CD14-positive monocyte (primary cell): ENCODE results near the gene CCL8. TPM values are rescaled to one million over a fixed set of nuclear protein-coding genes. Genes with fewer than 3 reads are reported as not detected.

Experiments used
- DNase-seq, 3 donors: peaks; one replicate each; pipeline ENCODE4 v3.0.0-alpha.2; 2011 to 2022
- H2AFZ ChIP-seq: 2 replicates; pipeline ENCODE4 v1.6.0; 2012; ENCODE audit warnings: mild to moderate bottlenecking, low read depth, low read length, inconsistent platforms; ENCODE audit not compliant: insufficient read depth, poor library complexity, severe bottlenecking
- H3K27ac ChIP-seq, 2 donors: 1 replicate in 1 of 2; 2 replicates in 1 of 2; pipeline ENCODE4 v1.5.1; 2012 to 2013; ENCODE audit warnings: low read length in 2 of 2, control low read depth in 1 of 2, inconsistent platforms in 1 of 2, low read depth in 1 of 2, mild to moderate bottlenecking in 1 of 2
- H3K27me3 ChIP-seq, 2 donors: one replicate each; pipeline versions ENCODE4 v1.6.0 to v1.6.1; 2011 to 2013; ENCODE audit warnings: low read length in 2 of 2; ENCODE audit not compliant: control insufficient read depth in 2 of 2, insufficient read depth in 2 of 2
- H3K36me3 ChIP-seq, 2 donors: replicated peaks in 1 of 2; 1 replicate in 1 of 2; 2 replicates in 1 of 2; pipeline versions ENCODE4 v1.5.1 to v1.6.1; 2012 to 2013; ENCODE audit warnings: low read length in 2 of 2, control low read depth in 1 of 2, inconsistent platforms in 1 of 2, mild to moderate bottlenecking in 1 of 2; ENCODE audit not compliant: insufficient read depth in 2 of 2, control insufficient read depth in 1 of 2
- H3K4me1 ChIP-seq, 2 donors: 1 replicate in 1 of 2; 2 replicates in 1 of 2; pipeline versions ENCODE4 v1.5.1 to v1.6.1; 2012 to 2013; ENCODE audit warnings: low read length in 2 of 2, control low read depth in 1 of 2, inconsistent platforms in 1 of 2, mild to moderate bottlenecking in 1 of 2, moderate library complexity in 1 of 2; ENCODE audit not compliant: insufficient read depth in 2 of 2, control insufficient read depth in 1 of 2
- H3K4me2 ChIP-seq: replicated peaks from 2 replicates; pipeline ENCODE3; 2012; ENCODE audit warnings: low read length, moderate library complexity, mild to moderate bottlenecking; ENCODE audit not compliant: poor library complexity, severe bottlenecking; ENCODE audit errors: extremely low read depth
- H3K4me3 ChIP-seq, 3 experiments: fragments of 200-600 bp in 1 of 3; sonication (generic) in 1 of 3; replicated peaks in 1 of 3; 1 replicate in 2 of 3; 2 replicates in 1 of 3; pipeline ENCODE4 v1.5.1; 2011 to 2013; ENCODE audit warnings: low read length in 3 of 3, mild to moderate bottlenecking in 3 of 3, control low read depth in 2 of 3, low read depth in 2 of 3, inconsistent platforms in 1 of 3, moderate library complexity in 1 of 3
- H3K79me2 ChIP-seq: 2 replicates; pipeline ENCODE4 v1.6.0; 2012; ENCODE audit warnings: mild to moderate bottlenecking, control low read depth, inconsistent platforms, low read length, moderate library complexity; ENCODE audit not compliant: insufficient read depth
- H3K9ac ChIP-seq: 2 replicates; pipeline ENCODE4 v1.6.0; 2017; ENCODE audit warnings: low read length, mild to moderate bottlenecking; ENCODE audit not compliant: insufficient read depth, poor library complexity, severe bottlenecking
- H3K9me3 ChIP-seq, 2 donors: replicated peaks in 1 of 2; 1 replicate in 1 of 2; 2 replicates in 1 of 2; pipeline versions ENCODE4 v1.5.1 to v1.6.1; 2012 to 2013; ENCODE audit warnings: low read length in 2 of 2, control low read depth in 1 of 2; ENCODE audit not compliant: control insufficient read depth in 1 of 2, insufficient read depth in 1 of 2
- H4K20me1 ChIP-seq: 2 replicates; pipeline ENCODE4 v1.6.0; 2012; ENCODE audit warnings: mild to moderate bottlenecking, low read length, control low read depth, moderate library complexity; ENCODE audit not compliant: insufficient read depth
- H3K27ac Mint-ChIP-seq, 7 donors: one replicate each; pipeline ENCODE4 v1.8.0; 2020; ENCODE audit warnings: mild to moderate bottlenecking in 7 of 7, mixed read lengths in 7 of 7, moderate library complexity in 6 of 7, inconsistent platforms in 2 of 7
- H3K27me3 Mint-ChIP-seq, 3 donors: one replicate each; pipeline ENCODE4 v1.8.0; 2021 to 2022; ENCODE audit warnings: low read depth in 3 of 3, mild to moderate bottlenecking in 3 of 3, mixed read lengths in 3 of 3, moderate library complexity in 3 of 3, inconsistent platforms in 1 of 3
- H3K36me3 Mint-ChIP-seq, 2 donors: one replicate each; pipeline ENCODE4 v1.8.0; 2020; ENCODE audit warnings: mixed read lengths in 2 of 2, inconsistent platforms in 1 of 2, mild to moderate bottlenecking in 1 of 2
- H3K4me1 Mint-ChIP-seq: one replicate; pipeline ENCODE4 v1.8.0; 2020; ENCODE audit warnings: mild to moderate bottlenecking, mixed read lengths
- H3K4me3 Mint-ChIP-seq, 2 donors: one replicate each; pipeline ENCODE4 v1.8.0; 2020; ENCODE audit warnings: mild to moderate bottlenecking in 2 of 2, mixed read lengths in 2 of 2, moderate library complexity in 1 of 2
- H3K9me3 Mint-ChIP-seq, 7 donors: one replicate each; pipeline ENCODE4 v1.8.0; 2020 to 2022; ENCODE audit warnings: mixed read lengths in 7 of 7, mild to moderate bottlenecking in 6 of 7, moderate library complexity in 6 of 7, inconsistent platforms in 2 of 7
- WGBS: methylation state at CpG from one replicate; pipeline ENCODE4 v1.1.5; 2013; ENCODE audit warnings: missing lambda C conversion rate; ENCODE audit not compliant: insufficient coverage; 5-methylcytosine and 5-hydroxymethylcytosine counted together
- intact Hi-C, 2 donors: fragments of 100-400 bp; cut with micrococcal nuclease; formaldehyde crosslinking; loops; one replicate each; pipeline versions ENCODE4 v1.15.0 to v1.15.1; 2023
- polyA plus RNA-seq, 3 donors: library from polyadenylated mRNA; depleted of rRNA in 1 of 3; unstranded in 2 of 3; stranded (reverse) in 1 of 3; fragments of 300-500 nt in 2 of 3; fragments of >200 nt in 1 of 3; fragmentation: Illumina TruSeq in 2 of 3; gene quantifications; 1 replicate in 2 of 3; 2 replicates in 1 of 3; pipeline ENCODE4 v1.2.3, GENCODE V29; 2012 to 2021
- TF ChIP-seq, protein P1 (sequence below): fragments of 200-600 bp; IDR thresholded peaks from one replicate; pipeline ENCODE4 v1.8.0; 2022; ENCODE audit warnings: antibody characterized with exemption, mild to moderate bottlenecking

The CCL8 gene
- polyA plus RNA-seq, 3 donors: 0.17 to 1.3 (median 0.98) TPM

DNA sequence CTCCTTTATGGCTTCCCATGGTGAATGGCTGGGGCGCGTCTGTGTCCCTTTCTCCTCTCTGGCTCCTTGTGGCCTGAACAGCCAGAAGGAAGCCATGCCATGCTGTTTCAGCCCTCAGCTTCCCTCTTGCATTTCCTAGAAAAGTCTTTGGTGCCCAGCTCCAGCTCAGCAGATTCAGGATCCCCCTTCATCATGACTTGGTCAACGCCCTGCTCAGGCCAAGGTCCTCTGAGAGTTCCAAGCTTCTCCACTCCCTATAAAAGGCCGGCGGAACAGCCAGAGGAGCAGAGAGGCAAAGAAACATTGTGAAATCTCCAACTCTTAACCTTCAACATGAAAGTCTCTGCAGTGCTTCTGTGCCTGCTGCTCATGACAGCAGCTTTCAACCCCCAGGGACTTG lies 37.0 kb downstream of the CCL8 start, which contains the start of gene CCL13:
CCL13 (plus strand) TSS at position 287 of the 400 bp plus-strand sequence; CDS start at position 334, 47 bp downstream.
- Histone ChIP-seq H3K9ac (no peak within 1 kb of the TSS), H2AFZ (no peak within 1 kb of the TSS), H3K27ac (no peak within 1 kb of the TSS), H3K4me3 (no peak within 1 kb of the TSS), H3K79me2 (no peaks in the 10 kb centered on the region), H3K4me2 (no peak within 1 kb of the TSS), H3K27me3 (no peaks in the 10 kb centered on the region), H3K9me3 (no peaks in the 10 kb centered on the region), H3K4me1 (peaks cover 5 to 12% of the 10 kb centered on the region in 2 donors), H4K20me1 (no peaks in the 10 kb centered on the region), H3K36me3 (no peaks in the 10 kb centered on the region)
- peaks cover 1 to 2% (median 2%) of the 10 kb centered on the region in 3 donors for H3K27me3 Mint-ChIP-seq
- H3K4me1 Mint-ChIP-seq: peaks cover 16% of the 10 kb centered on the region
- H3K9me3 Mint-ChIP-seq: peaks cover 0 to 5% (median 3%) of the 10 kb centered on the region in 7 donors
- H3K4me3 Mint-ChIP-seq: no peak within 1 kb of the TSS
- H3K36me3 Mint-ChIP-seq: peaks cover 0 to 2% of the 10 kb centered on the region in 2 donors
- intact Hi-C loops: loop anchor here in 1 of 2 donors (5.0 kb wide), 1 partner anchor 34 kb away; no protein-coding TSS in a partner anchor
- no peak for DNase-seq
- 95% methylated on average over 5 of the region's 5 CpGs for WGBS
- TF ChIP-seq, protein P1, sequence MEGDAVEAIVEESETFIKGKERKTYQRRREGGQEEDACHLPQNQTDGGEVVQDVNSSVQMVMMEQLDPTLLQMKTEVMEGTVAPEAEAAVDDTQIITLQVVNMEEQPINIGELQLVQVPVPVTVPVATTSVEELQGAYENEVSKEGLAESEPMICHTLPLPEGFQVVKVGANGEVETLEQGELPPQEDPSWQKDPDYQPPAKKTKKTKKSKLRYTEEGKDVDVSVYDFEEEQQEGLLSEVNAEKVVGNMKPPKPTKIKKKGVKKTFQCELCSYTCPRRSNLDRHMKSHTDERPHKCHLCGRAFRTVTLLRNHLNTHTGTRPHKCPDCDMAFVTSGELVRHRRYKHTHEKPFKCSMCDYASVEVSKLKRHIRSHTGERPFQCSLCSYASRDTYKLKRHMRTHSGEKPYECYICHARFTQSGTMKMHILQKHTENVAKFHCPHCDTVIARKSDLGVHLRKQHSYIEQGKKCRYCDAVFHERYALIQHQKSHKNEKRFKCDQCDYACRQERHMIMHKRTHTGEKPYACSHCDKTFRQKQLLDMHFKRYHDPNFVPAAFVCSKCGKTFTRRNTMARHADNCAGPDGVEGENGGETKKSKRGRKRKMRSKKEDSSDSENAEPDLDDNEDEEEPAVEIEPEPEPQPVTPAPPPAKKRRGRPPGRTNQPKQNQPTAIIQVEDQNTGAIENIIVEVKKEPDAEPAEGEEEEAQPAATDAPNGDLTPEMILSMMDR: no peak
- no peak within 1 kb of the TSS for H3K27ac Mint-ChIP-seq

DNA sequence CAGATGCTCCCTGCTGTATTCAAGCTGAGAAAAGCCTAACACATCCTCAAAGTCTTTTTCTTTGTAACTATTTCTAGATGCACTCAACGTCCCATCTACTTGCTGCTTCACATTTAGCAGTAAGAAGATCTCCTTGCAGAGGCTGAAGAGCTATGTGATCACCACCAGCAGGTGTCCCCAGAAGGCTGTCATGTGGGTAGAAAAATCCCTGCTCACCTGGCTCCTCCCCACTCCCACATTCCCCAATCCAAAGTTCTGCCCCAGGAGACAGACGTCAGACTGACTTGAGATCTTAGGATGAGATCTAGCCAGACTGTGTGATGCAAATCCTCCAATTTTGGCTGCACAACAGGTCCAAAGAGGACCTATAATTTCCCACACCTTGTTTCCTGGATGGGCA lies 38.2 kb downstream of the CCL8 start:
- no peak overlapping the region for H3K4me2 ChIP-seq
- no peak overlapping the region for H3K9ac ChIP-seq
- no peak overlapping the region for H3K4me3 ChIP-seq
- H3K4me3 Mint-ChIP-seq: no peak overlapping the region
- H3K36me3 ChIP-seq: no peaks in the 10 kb centered on the region
- H3K9me3 Mint-ChIP-seq: peaks cover 0 to 5% (median 3%) of the 10 kb centered on the region in 7 donors
- H4K20me1 ChIP-seq: no peaks in the 10 kb centered on the region
- TF ChIP-seq, protein P1: no peak
- peaks cover 16% of the 10 kb centered on the region for H3K4me1 Mint-ChIP-seq
- H3K36me3 Mint-ChIP-seq: peaks cover 0 to 2% of the 10 kb centered on the region in 2 donors
- intact Hi-C loops: loop anchor here in 1 of 2 donors (5.0 kb wide), 1 partner anchor 35 kb away; no protein-coding TSS in a partner anchor
- WGBS: 100% methylated on average over 1 of the region's 2 CpGs
- H3K27ac Mint-ChIP-seq: no peak overlapping the region
- no peaks in the 10 kb centered on the region for H3K79me2 ChIP-seq
- peaks cover 5 to 12% of the 10 kb centered on the region in 2 donors for H3K4me1 ChIP-seq
- H2AFZ ChIP-seq: no peak overlapping the region
- H3K27me3 ChIP-seq: no peaks in the 10 kb centered on the region
- DNase-seq: no peak
- H3K27me3 Mint-ChIP-seq: peaks cover 1 to 4% (median 2%) of the 10 kb centered on the region in 3 donors
- H3K27ac ChIP-seq: no peak overlapping the region
- no peaks in the 10 kb centered on the region for H3K9me3 ChIP-seq
